Ascending aorta (tissue), 2 donors: ENCODE measurements around the gene TDRKH. TPM values are rescaled to one million over a fixed set of nuclear protein-coding genes. Genes with fewer than 3 reads are reported as not detected.

ENCODE experiments used
- DNase-seq, 2 donors: peaks; one replicate each; pipeline ENCODE4 v3.0.0-alpha.2; 2019; ENCODE audit warnings: low spot score in 2 of 2
- H3K27ac ChIP-seq, 2 donors: fragments of 200-600 bp; sonication (generic); one replicate each; pipeline ENCODE4 v1.5.1; 2016 to 2017; ENCODE audit warnings: mild to moderate bottlenecking in 1 of 2
- H3K27me3 ChIP-seq: fragments of 200-600 bp; sonication (generic); one replicate; pipeline ENCODE4 v1.5.1; 2017
- H3K36me3 ChIP-seq, 2 donors: fragments of 200-600 bp; sonication (generic); one replicate each; pipeline ENCODE4 v1.5.1; 2016
- H3K4me1 ChIP-seq, 2 donors: fragments of 200-600 bp; sonication (generic); one replicate each; pipeline ENCODE4 v1.5.1; 2016 to 2017; ENCODE audit warnings: mild to moderate bottlenecking in 1 of 2
- H3K4me3 ChIP-seq, 2 donors: fragments of 200-600 bp; sonication (generic); one replicate each; pipeline ENCODE4 v1.5.1; 2016 to 2017; ENCODE audit warnings: mild to moderate bottlenecking in 1 of 2
- H3K9me3 ChIP-seq, 2 donors: fragments of 200-600 bp; sonication (generic); one replicate each; pipeline ENCODE4 v1.5.1; 2016
- CTCF ChIP-seq, 3 experiments: fragments of 200-600 bp in 2 of 3; fragments of 450-650 bp in 1 of 3; sonication (generic) in 2 of 3; IDR thresholded peaks; one replicate each; pipeline ENCODE4 v1.5.1; 2016 to 2019; ENCODE audit warnings: antibody characterized with exemption in 3 of 3, mild to moderate bottlenecking in 1 of 3, moderate library complexity in 1 of 3
- intact Hi-C: fragments of 100-400 bp; cut with DNase I; formaldehyde crosslinking; loops from one replicate; pipeline ENCODE4 v1.15.1; 2023
- total RNA-seq: library from RNA; depleted of rRNA; stranded (reverse); fragments of >200 nt; gene quantifications from one replicate; pipeline ENCODE4 v1.1.0, GENCODE V29; 2016

Gene TDRKH
- total RNA-seq, 1 donor from 2014 or later, result 1.5 TPM

GRCh38 chr1:151814971-151815545, 24.8 kb upstream of the TDRKH start:
- intact Hi-C loops, result no loop called here
- no peaks in the 10 kb centered on the region for H3K27me3 ChIP-seq
- TF ChIP-seq CTCF (IDR thresholded peaks at IDR 0.05), result no peak
- no peaks in the 10 kb centered on the region for H3K4me1 ChIP-seq
- H3K4me3 ChIP-seq, result no peak overlapping the region
- H3K27ac ChIP-seq, result no peak overlapping the region
- DNase-seq, result no peak
- H3K9me3 ChIP-seq, result no peaks in the 10 kb centered on the region
- no peaks in the 10 kb centered on the region for H3K36me3 ChIP-seq

DNA sequence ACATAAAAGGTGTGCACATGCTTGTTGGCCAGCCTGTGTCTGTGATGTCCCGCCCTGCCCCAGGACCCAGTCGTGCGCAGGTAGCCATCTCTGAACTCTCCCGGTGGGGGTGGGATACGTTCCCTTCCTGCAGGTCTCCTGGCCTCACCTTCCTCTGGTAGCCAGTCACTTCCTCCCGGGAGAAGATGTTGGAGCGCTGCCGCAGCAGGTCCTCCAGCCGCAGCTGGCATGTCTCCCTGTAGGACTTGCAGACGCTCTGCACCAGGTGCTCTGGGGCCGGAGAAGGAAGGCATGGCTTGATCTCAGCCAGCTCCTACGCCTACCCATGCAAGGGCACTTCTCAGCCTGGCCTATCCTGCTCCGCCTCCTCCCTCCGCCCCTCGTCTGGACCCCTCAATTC, 24.1 kb upstream of the TDRKH start:
- no peak for DNase-seq
- intact Hi-C loops, result no loop called here
- no peak for TF ChIP-seq CTCF (IDR thresholded peaks at IDR 0.05)

GRCh38 chr1:151813271-151813977, 23.1 kb upstream of the TDRKH start:
- H3K4me3 ChIP-seq, result no peak overlapping the region
- H3K36me3 ChIP-seq, result no peaks in the 10 kb centered on the region
- no peak for DNase-seq
- H3K27ac ChIP-seq, result no peak overlapping the region
- intact Hi-C loops, result no loop called here
- no peak for TF ChIP-seq CTCF (IDR thresholded peaks at IDR 0.05)
- no peaks in the 10 kb centered on the region for H3K9me3 ChIP-seq
- no peaks in the 10 kb centered on the region for H3K4me1 ChIP-seq
- H3K27me3 ChIP-seq, result no peaks in the 10 kb centered on the region

More for the DNA sequence above, 24.1 kb upstream of the TDRKH start:
- H3K27ac ChIP-seq, result no peak overlapping the region
- H3K36me3 ChIP-seq, result no peaks in the 10 kb centered on the region
- H3K9me3 ChIP-seq, result no peaks in the 10 kb centered on the region
- no peaks in the 10 kb centered on the region for H3K27me3 ChIP-seq
- no peak overlapping the region for H3K4me3 ChIP-seq
- H3K4me1 ChIP-seq, result no peaks in the 10 kb centered on the region

- no peaks in the 10 kb centered on the region for H3K9me3 ChIP-seq
- no peaks in the 10 kb centered on the region for H3K36me3 ChIP-seq
- intact Hi-C loops, result no loop called here
- no peak for DNase-seq
- no peak for TF ChIP-seq CTCF (IDR thresholded peaks at IDR 0.05)
- H3K4me1 ChIP-seq, result no peaks in the 10 kb centered on the region
- H3K27ac ChIP-seq, result no peak overlapping the region
- no peaks in the 10 kb centered on the region for H3K27me3 ChIP-seq
- H3K4me3 ChIP-seq, result no peak overlapping the region
Observed at GRCh38 chr1:151811181-151811580, 20.9 kb upstream of the TDRKH start.

DNA sequence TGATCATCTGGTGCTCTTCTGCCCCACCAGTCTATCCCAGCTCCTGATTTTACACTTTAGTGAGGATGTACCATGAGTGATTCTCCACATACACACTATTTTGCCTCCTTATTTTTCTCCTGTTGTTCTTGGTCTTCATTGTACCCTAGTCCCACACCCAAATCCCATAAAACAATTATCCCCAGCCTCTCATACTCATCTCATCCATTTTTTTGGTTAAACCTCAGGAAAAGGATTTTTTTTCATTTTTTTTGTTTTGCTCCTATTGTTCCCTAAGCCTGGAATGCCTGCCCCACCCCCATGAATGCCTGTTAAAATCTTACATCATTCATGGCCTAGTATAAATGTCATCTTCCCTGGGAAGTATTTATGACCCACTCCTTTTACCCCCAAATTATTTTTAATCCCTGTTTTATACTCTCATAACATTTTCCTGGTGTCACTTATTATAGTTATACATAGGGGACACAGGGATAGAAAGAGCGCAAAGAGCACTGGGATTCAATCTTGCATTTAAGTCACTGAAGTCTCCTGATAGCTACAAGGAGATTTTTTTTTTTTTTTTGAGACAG, 19.8 kb upstream of the TDRKH start:
- Histone ChIP-seq H3K27ac (no peak overlapping the region), H3K4me1 (no peaks in the 10 kb centered on the region), H3K9me3 (no peaks in the 10 kb centered on the region), H3K4me3 (no peak overlapping the region), H3K27me3 (no peaks in the 10 kb centered on the region), H3K36me3 (no peaks in the 10 kb centered on the region)
- no peak for DNase-seq
- no peak for TF ChIP-seq CTCF (IDR thresholded peaks at IDR 0.05)
- intact Hi-C loops, result no loop called here
